A549 (cell line): ENCODE data around the gene TECR. TPM values are rescaled to one million over a fixed set of nuclear protein-coding genes. Genes with fewer than 3 reads are reported as not detected.
"Not testable (repeated sequence)": the region's sequence is repeated elsewhere in the genome, so short reads cannot be mapped to it uniquely, and the experiment has no call there.

ENCODE experiments used
- ATAC-seq, 2 experiments: fragments of 200-7000 bp in 1 of 2; fragments of >200 bp in 1 of 2; cut with Nextera tagmentation in 1 of 2; cut with Tn5 transposase in 1 of 2; 3 replicates each; pipeline versions ENCODE4 v1.8.0 to v1.9.1; 2018 to 2020; ENCODE audit warnings: mild to moderate bottlenecking in 1 of 2, moderate library complexity in 1 of 2
- CTCF ChIA-PET: fragments of 300-600 bp; sonication (Branson Sonifier 250); formaldehyde crosslinking; extraction: SDS; loops from one replicate; lab custom pipeline; 2021; ENCODE audit warnings: antibody characterized with exemption, inconsistent platforms; lab: Yijun Ruan, JAX
- POLR2A ChIA-PET: fragments of 350-600 bp; formaldehyde crosslinking; extraction: SDS; loops from one replicate; lab custom pipeline; 2021; ENCODE audit warnings: antibody characterized with exemption, inconsistent platforms; lab: Yijun Ruan, JAX
- DNase-seq, 2 experiments: peaks; one replicate each; pipeline versions ENCODE4 v3.0.0 to v3.0.0-alpha.2; 2011 to 2016; ENCODE audit warnings: low read depth in 1 of 2, low spot score in 1 of 2
- FAIRE-seq: peaks from 2 replicates; lab custom pipeline; 2011; peaks lifted over from hg19 to GRCh38; lab: Jason Lieb, UNC
- H3K27ac ChIP-seq, 2 experiments: fragments of >200 bp; sonication (Bioruptor Twin); formaldehyde crosslinking; 3 replicates each; pipeline ENCODE4 v1.5.1; 2016 to 2017
- H3K4me1 ChIP-seq: fragments of >200 bp; sonication (Bioruptor Twin); formaldehyde crosslinking; 3 replicates; pipeline ENCODE4 v1.6.1; 2016
- H3K4me2 ChIP-seq: fragments of >200 bp; sonication (Bioruptor Twin); formaldehyde crosslinking; 3 replicates; pipeline ENCODE4 v1.6.1; 2016
- H3K4me3 ChIP-seq: fragments of >200 bp; sonication (Bioruptor Twin); formaldehyde crosslinking; 3 replicates; pipeline ENCODE4 v1.5.1; 2016
- H3K9me3 ChIP-seq: fragments of >200 bp; sonication (Bioruptor Twin); formaldehyde crosslinking; 3 replicates; pipeline ENCODE4 v1.6.1; 2016
- E2F6 ChIP-seq: IDR thresholded peaks from 2 replicates; pipeline ENCODE4 v1.6.1; 2012; ENCODE audit warnings: low read depth, borderline replicate concordance
- FOSB ChIP-seq: fragments of 250-450 bp; sonication (Bioruptor Pico); IDR thresholded peaks from 2 replicates; pipeline ENCODE4 v1.5.0; 2020; ENCODE audit warnings: mild to moderate bottlenecking, moderate library complexity
- FOXS1 ChIP-seq: fragments of 250-450 bp; sonication (Bioruptor Pico); IDR thresholded peaks from 2 replicates; pipeline ENCODE4 v1.5.0; 2020; ENCODE audit warnings: mild to moderate bottlenecking, moderate library complexity
- GATA3 ChIP-seq: IDR thresholded peaks from 2 replicates; pipeline ENCODE4 v1.6.1; 2012; ENCODE audit warnings: borderline replicate concordance
- HEYL ChIP-seq: fragments of 250-450 bp; sonication (Bioruptor Pico); IDR thresholded peaks from 2 replicates; pipeline ENCODE4 v1.8.0; 2021; ENCODE audit warnings: mild to moderate bottlenecking, moderate library complexity
- PHF8 ChIP-seq: fragments of 200-600 bp; sonication (generic); IDR thresholded peaks from 2 replicates; pipeline ENCODE4 v1.6.1; 2016; ENCODE audit warnings: low read depth, mild to moderate bottlenecking, antibody characterized with exemption, moderate library complexity, borderline replicate concordance
- POLR2AphosphoS2 ChIP-seq: conservative IDR thresholded peaks from 2 replicates; pipeline ENCODE4 v1.6.1; 2012; ENCODE audit warnings: low read length, improper control_type of control experiment, inconsistent platforms
- RARB ChIP-seq: fragments of 250-450 bp; sonication (Bioruptor Pico); IDR thresholded peaks from 2 replicates; pipeline ENCODE4 v1.8.0; 2021; ENCODE audit warnings: mild to moderate bottlenecking, moderate library complexity
- RCOR1 ChIP-seq: fragments of 150-350 bp; IDR thresholded peaks from 2 replicates; pipeline ENCODE4 v1.6.1; 2014; ENCODE audit warnings: antibody characterized with exemption, low read length, low read depth
- RFX5 ChIP-seq: fragments of 450-650 bp; IDR thresholded peaks from 2 replicates; pipeline ENCODE4 v1.7.1; 2014; ENCODE audit warnings: antibody characterized with exemption, mild to moderate bottlenecking, moderate library complexity
- TFCP2L1 ChIP-seq: fragments of 250-450 bp; sonication (Bioruptor Pico); IDR thresholded peaks from 2 replicates; pipeline ENCODE4 v1.5.0; 2021; ENCODE audit warnings: mild to moderate bottlenecking
- TP53 ChIP-seq: fragments of 250-450 bp; sonication (Bioruptor Pico); IDR thresholded peaks from 2 replicates; pipeline ENCODE4 v1.5.0; 2021; ENCODE audit warnings: mild to moderate bottlenecking, moderate library complexity
- USF2 ChIP-seq: fragments of 450-650 bp; IDR thresholded peaks from 2 replicates; pipeline ENCODE4 v1.6.1; 2014; ENCODE audit warnings: antibody characterized with exemption
- ZFP36 ChIP-seq: fragments of 450-650 bp; IDR thresholded peaks from 2 replicates; pipeline ENCODE4 v1.6.1; 2014; ENCODE audit warnings: borderline replicate concordance; ENCODE audit not compliant: partially characterized antibody
- WGBS: methylation state at CpG from one replicate; pipeline ENCODE4 v1.1.6; 2017; ENCODE audit errors: missing lambda C conversion rate; 5-methylcytosine and 5-hydroxymethylcytosine counted together
- polyA plus RNA-seq, 4 experiments: library from polyadenylated mRNA; depleted of rRNA in 3 of 4; stranded (reverse); fragments of >200 nt; fragmentation: RNase III in 1 of 4; extraction: RNeasy Plus Mini Kit Qiagen cat#74134 plus additional on column Dnase treatment in 1 of 4; gene quantifications; 2 replicates in 3 of 4; 3 replicates in 1 of 4; pipeline ENCODE4 v1.2.3, GENCODE V29; 2011 to 2017
- small RNA-seq, 6 experiments: library from RNA; depleted of rRNA; stranded (forward); fragments of <200 nt; gene quantifications; one replicate each; pipeline ENCODE3, GENCODE V24; 2012

The TECR gene
- polyA plus RNA-seq, 2 of the 4 experiments (the other 2 are of a cell fraction) = 87.7 to 139 TPM

- FAIRE-seq = not testable (repeated sequence)
These were observed 82.8 kb downstream of the TECR start for GRCh38 chr19:14612242-14612641.

GRCh38 chr19:14612657-14613056, 83.3 kb downstream of the TECR start:
- no peak overlapping the region for H3K4me2 ChIP-seq
- no peaks in the 10 kb centered on the region for H3K9me3 ChIP-seq
- H3K4me1 ChIP-seq = no peaks in the 10 kb centered on the region
- no peak overlapping the region for H3K27ac ChIP-seq
- WGBS = 59% methylated on average over 4 of the region's 4 CpGs
- TF ChIP-seq GATA3 (no peak), POLR2AphosphoS2 (no peak), USF2 (no peak), E2F6 (no peak), RFX5 (no peak), FOXS1 (CRISPR knock-in tag) (no peak), ZFP36 (no peak), TFCP2L1 (no peak), RCOR1 (no peak)
- ATAC-seq (no peak), FAIRE-seq (no peak), DNase-seq (no peak)
- POLR2A ChIA-PET = no interaction called here
- no peak overlapping the region for H3K4me3 ChIP-seq
- CTCF ChIA-PET = no interaction called here

More at GRCh38 chr19:14612242-14612641, 82.8 kb downstream of the TECR start:
- H3K4me3 ChIP-seq, H3K9me3 ChIP-seq, POLR2A ChIA-PET, DNase-seq, H3K4me1 ChIP-seq, ATAC-seq, CTCF ChIA-PET, H3K4me2 ChIP-seq, H3K27ac ChIP-seq: not testable (repeated sequence)
- 26% methylated on average over 5 of the region's 5 CpGs for WGBS

- POLR2A ChIA-PET, H3K4me3 ChIP-seq, H3K4me2 ChIP-seq, DNase-seq, H3K27ac ChIP-seq, FAIRE-seq, H3K4me1 ChIP-seq, ATAC-seq, H3K9me3 ChIP-seq: not testable (repeated sequence)
- 43% methylated on average over 11 of the region's 14 CpGs for WGBS
- CTCF ChIA-PET = interaction anchor here (0.5 to 0.6 kb wide), 2 partner anchors 363 to 1125 kb away, joined by 3 read pairs; no protein-coding TSS in a partner anchor
These were observed 84.2 kb downstream of the TECR start for GRCh38 chr19:14613399-14614098.

- ATAC-seq = no peak
- DNase-seq = no peak
- 52% methylated on average over 2 of the region's 4 CpGs for WGBS
- H3K9me3 ChIP-seq = peaks cover 4% of the 10 kb centered on the region; the same call in 2 of the 3 replicates
- no peak for TF ChIP-seq PHF8
- TF ChIP-seq RARB (CRISPR knock-in tag) = no peak
- TF ChIP-seq TP53 (CRISPR knock-in tag) = no peak
- no peak for TF ChIP-seq FOSB (CRISPR knock-in tag)
- no peak for TF ChIP-seq HEYL (CRISPR knock-in tag)
- no peak overlapping the region for H3K4me3 ChIP-seq
- H3K27ac ChIP-seq = no peak overlapping the region
- no peaks in the 10 kb centered on the region for H3K4me1 ChIP-seq
- FAIRE-seq = no peak
- H3K4me2 ChIP-seq = no peak overlapping the region
- ChIA-PET CTCF (interaction anchor here (0.5 to 0.6 kb wide), 2 partner anchors 363 to 1125 kb away, joined by 3 read pairs; no protein-coding TSS in a partner anchor), POLR2A (no interaction called here)
These were observed 84.7 kb downstream of the TECR start for GRCh38 chr19:14614099-14614412.

Small RNAs within 50 kb of the gene (small RNA-seq; reads per million reads assigned to genes)
- 0 reads per million in 6 experiments for gene RN7SL842P
- 0 reads per million in 6 experiments for gene SNRPGP15

Other genes starting within 250 kb of the TECR start
- 16.9 and 19.8 TPM in 2 replicates for gene ADGRE5, start 148.2 kb upstream of the TECR start, polyA plus RNA-seq (2011; rRNA removed)
- 32.8 to 34.1 TPM (median 33.1 TPM) in 3 replicates for gene ADGRE5, start 148.2 kb upstream of the TECR start, polyA plus RNA-seq (2017; fragmentation: RNase III; extraction: RNeasy Plus Mini Kit Qiagen cat#74134 plus additional on column Dnase treatment)
- 57.9 and 59.0 TPM in 2 replicates for gene DDX39A, start 110.3 kb upstream of the TECR start, polyA plus RNA-seq (2011; rRNA removed)
- 110 to 118 TPM (median 112 TPM) in 3 replicates for gene DDX39A, start 110.3 kb upstream of the TECR start, polyA plus RNA-seq (2017; fragmentation: RNase III; extraction: RNeasy Plus Mini Kit Qiagen cat#74134 plus additional on column Dnase treatment)
- gene PKN1, start 96.3 kb upstream of the TECR start, polyA plus RNA-seq (2011; rRNA removed) = 26.5 and 33.4 TPM in 2 replicates
- gene PKN1, start 96.3 kb upstream of the TECR start, polyA plus RNA-seq (2017; fragmentation: RNase III; extraction: RNeasy Plus Mini Kit Qiagen cat#74134 plus additional on column Dnase treatment) = 37.3 to 45.8 TPM (median 41.7 TPM) in 3 replicates
- gene PTGER1, start 54.2 kb upstream of the TECR start, polyA plus RNA-seq (2011; rRNA removed) = 0.06 TPM in 1 of 2 replicates, not detected in the other
- gene PTGER1, start 54.2 kb upstream of the TECR start, polyA plus RNA-seq (2017; fragmentation: RNase III; extraction: RNeasy Plus Mini Kit Qiagen cat#74134 plus additional on column Dnase treatment) = 0.12 to 0.18 TPM (median 0.17 TPM) in 3 replicates
- gene GIPC1, start 33.5 kb upstream of the TECR start, polyA plus RNA-seq (2011; rRNA removed) = 41.4 and 52.9 TPM in 2 replicates
- gene GIPC1, start 33.5 kb upstream of the TECR start, polyA plus RNA-seq (2017; fragmentation: RNase III; extraction: RNeasy Plus Mini Kit Qiagen cat#74134 plus additional on column Dnase treatment) = 81.4 to 88.6 TPM (median 86.4 TPM) in 3 replicates
- 124 and 126 TPM in 2 replicates for gene DNAJB1, start 11.2 kb upstream of the TECR start, polyA plus RNA-seq (2011; rRNA removed)
- gene DNAJB1, start 11.2 kb upstream of the TECR start, polyA plus RNA-seq (2017; fragmentation: RNase III; extraction: RNeasy Plus Mini Kit Qiagen cat#74134 plus additional on column Dnase treatment) = 110 to 128 TPM (median 116 TPM) in 3 replicates
- gene NDUFB7, start 42.5 kb downstream of the TECR start, polyA plus RNA-seq (2011; rRNA removed) = 73.7 and 82.3 TPM in 2 replicates
- 158 to 164 TPM (median 161 TPM) in 3 replicates for gene NDUFB7, start 42.5 kb downstream of the TECR start, polyA plus RNA-seq (2017; fragmentation: RNase III; extraction: RNeasy Plus Mini Kit Qiagen cat#74134 plus additional on column Dnase treatment)
- gene CLEC17A, start 53.5 kb downstream of the TECR start, polyA plus RNA-seq (2011; rRNA removed) = not detected in 2 replicates
- gene CLEC17A, start 53.5 kb downstream of the TECR start, polyA plus RNA-seq (2017; fragmentation: RNase III; extraction: RNeasy Plus Mini Kit Qiagen cat#74134 plus additional on column Dnase treatment) = not detected in 3 replicates
- not detected in 2 replicates for gene ADGRE3, start 145.2 kb downstream of the TECR start, polyA plus RNA-seq (2011; rRNA removed)
- not detected in 3 replicates for gene ADGRE3, start 145.2 kb downstream of the TECR start, polyA plus RNA-seq (2017; fragmentation: RNase III; extraction: RNeasy Plus Mini Kit Qiagen cat#74134 plus additional on column Dnase treatment)
- 5.7 and 7.0 TPM in 2 replicates for gene ZNF333, start 160.5 kb downstream of the TECR start, polyA plus RNA-seq (2011; rRNA removed)
- 2.5 to 3.5 TPM (median 2.8 TPM) in 3 replicates for gene ZNF333, start 160.5 kb downstream of the TECR start, polyA plus RNA-seq (2017; fragmentation: RNase III; extraction: RNeasy Plus Mini Kit Qiagen cat#74134 plus additional on column Dnase treatment)
- 0.47 and 0.67 TPM in 2 replicates for gene ADGRE2, start 249.0 kb downstream of the TECR start, polyA plus RNA-seq (2011; rRNA removed)
- 0.26 to 0.39 TPM (median 0.36 TPM) in 3 replicates for gene ADGRE2, start 249.0 kb downstream of the TECR start, polyA plus RNA-seq (2017; fragmentation: RNase III; extraction: RNeasy Plus Mini Kit Qiagen cat#74134 plus additional on column Dnase treatment)